H1 (cell line): ENCODE results near the gene CACNG3. TPM values are rescaled to one million over a fixed set of nuclear protein-coding genes. Genes with fewer than 3 reads are reported as not detected.

Experiments used
- FOSL1 ChIP-seq: IDR thresholded peaks from 2 replicates; pipeline ENCODE4 v1.6.1; 2011; ENCODE audit warnings: mild to moderate bottlenecking, low read depth, low read length, moderate library complexity; ENCODE audit not compliant: insufficient read depth
- HDAC2 ChIP-seq, 2 experiments: fragments of 300-600 bp in 1 of 2; sonication (generic) in 1 of 2; IDR thresholded peaks; 2 replicates each; pipeline ENCODE4 v1.6.1; 2011 to 2012; ENCODE audit warnings: low read depth in 2 of 2, low read length in 2 of 2, mild to moderate bottlenecking in 2 of 2, moderate library complexity in 2 of 2, borderline replicate concordance in 1 of 2, inconsistent platforms in 1 of 2
- HDAC6 ChIP-seq: IDR thresholded peaks from one replicate; pipeline ENCODE4 v1.7.1; 2012; ENCODE audit warnings: low read depth, mild to moderate bottlenecking, inconsistent platforms, low read length, moderate library complexity
- JUN ChIP-seq: IDR thresholded peaks from 2 replicates; pipeline ENCODE4 v1.6.1; 2011; ENCODE audit warnings: low read depth, mild to moderate bottlenecking, improper control_type of control experiment, low read length
- MAFK ChIP-seq: IDR thresholded peaks from 2 replicates; pipeline ENCODE4 v1.6.1; 2012; ENCODE audit warnings: low read depth, mild to moderate bottlenecking, improper control_type of control experiment, low read length
- POLR2AphosphoS5 ChIP-seq: IDR thresholded peaks from 2 replicates; pipeline ENCODE4 v1.6.1; 2011; ENCODE audit warnings: low read depth, low read length
- POU5F1 ChIP-seq: IDR thresholded peaks from 2 replicates; pipeline ENCODE4 v1.6.1; 2011; ENCODE audit warnings: low read depth, mild to moderate bottlenecking, low read length, moderate library complexity
- SIX5 ChIP-seq: IDR thresholded peaks from 2 replicates; pipeline ENCODE4 v1.6.1; 2011; ENCODE audit warnings: mild to moderate bottlenecking, low read depth, low read length
- SP4 ChIP-seq: IDR thresholded peaks from 2 replicates; pipeline ENCODE4 v1.6.1; 2012; ENCODE audit warnings: low read length, inconsistent platforms
- TAF7 ChIP-seq: optimal IDR thresholded peaks from 2 replicates; pipeline ENCODE3; 2011; ENCODE audit warnings: low read depth, mild to moderate bottlenecking, inconsistent platforms, low read length, moderate library complexity, borderline replicate concordance
- polyA plus RNA-seq, 7 experiments: library from polyadenylated mRNA; depleted of rRNA in 3 of 7; stranded (reverse) in 5 of 7; unstranded in 2 of 7; fragments of >200 nt in 5 of 7; fragments of 200-250 nt in 2 of 7; gene quantifications; 1 replicate in 5 of 7; 2 replicates in 1 of 7; 4 replicates in 1 of 7; pipeline versions ENCODE4 v1.2.1 to v1.2.3, GENCODE V29; 2011 to 2013; ENCODE audit warnings: missing spikeins in 2 of 7, mixed read lengths in 2 of 7
- total RNA-seq: library from RNA; stranded (reverse); fragmentation: NEBNext Ultra II Directional; extraction: Animal tissue kit (Norgen Biotek cat#: 25700); gene quantifications from 2 replicates; pipeline ENCODE4 v1.2.1, GENCODE V29; 2021
- TF ChIP-seq, protein P1 (sequence below): fragments of 300-600 bp; sonication (generic); IDR thresholded peaks from 2 replicates; pipeline ENCODE4 v1.7.1; 2012; ENCODE audit warnings: low read length, moderate library complexity, mild to moderate bottlenecking, inconsistent platforms; ENCODE audit not compliant: insufficient replicate concordance
- TF ChIP-seq, protein P2 (sequence below): IDR thresholded peaks from 2 replicates; pipeline ENCODE4 v1.6.1; 2011; ENCODE audit warnings: low read depth, mild to moderate bottlenecking, low read length; ENCODE audit not compliant: insufficient read depth

Gene CACNG3
- total and polyA plus RNA-seq, 2 of the 8 experiments (the other 6 are each of a cell fraction or from before 2014, with no cell fraction given), result 0.12 TPM; not detected in 1

DNA sequence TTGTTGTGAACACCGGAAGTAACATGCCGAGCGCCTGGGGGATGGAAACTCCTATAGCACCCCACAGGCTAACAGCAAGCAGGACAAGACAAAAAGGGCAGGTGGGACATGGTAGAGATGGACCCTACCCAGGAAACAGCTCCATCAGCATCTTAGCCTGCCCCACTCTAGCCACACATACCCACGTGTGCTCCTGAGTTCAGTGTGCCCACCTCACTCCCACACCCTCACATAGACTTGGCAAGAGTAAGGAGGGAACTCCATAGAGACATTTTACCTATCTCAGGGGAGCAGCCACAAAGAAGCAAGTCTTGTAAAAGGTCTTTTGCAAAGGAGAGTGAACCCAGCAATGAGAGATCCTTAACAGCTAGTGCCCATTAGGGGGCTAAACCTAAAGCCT, 37.8 kb upstream of the CACNG3 start (continued):
- TF ChIP-seq, protein P1, sequence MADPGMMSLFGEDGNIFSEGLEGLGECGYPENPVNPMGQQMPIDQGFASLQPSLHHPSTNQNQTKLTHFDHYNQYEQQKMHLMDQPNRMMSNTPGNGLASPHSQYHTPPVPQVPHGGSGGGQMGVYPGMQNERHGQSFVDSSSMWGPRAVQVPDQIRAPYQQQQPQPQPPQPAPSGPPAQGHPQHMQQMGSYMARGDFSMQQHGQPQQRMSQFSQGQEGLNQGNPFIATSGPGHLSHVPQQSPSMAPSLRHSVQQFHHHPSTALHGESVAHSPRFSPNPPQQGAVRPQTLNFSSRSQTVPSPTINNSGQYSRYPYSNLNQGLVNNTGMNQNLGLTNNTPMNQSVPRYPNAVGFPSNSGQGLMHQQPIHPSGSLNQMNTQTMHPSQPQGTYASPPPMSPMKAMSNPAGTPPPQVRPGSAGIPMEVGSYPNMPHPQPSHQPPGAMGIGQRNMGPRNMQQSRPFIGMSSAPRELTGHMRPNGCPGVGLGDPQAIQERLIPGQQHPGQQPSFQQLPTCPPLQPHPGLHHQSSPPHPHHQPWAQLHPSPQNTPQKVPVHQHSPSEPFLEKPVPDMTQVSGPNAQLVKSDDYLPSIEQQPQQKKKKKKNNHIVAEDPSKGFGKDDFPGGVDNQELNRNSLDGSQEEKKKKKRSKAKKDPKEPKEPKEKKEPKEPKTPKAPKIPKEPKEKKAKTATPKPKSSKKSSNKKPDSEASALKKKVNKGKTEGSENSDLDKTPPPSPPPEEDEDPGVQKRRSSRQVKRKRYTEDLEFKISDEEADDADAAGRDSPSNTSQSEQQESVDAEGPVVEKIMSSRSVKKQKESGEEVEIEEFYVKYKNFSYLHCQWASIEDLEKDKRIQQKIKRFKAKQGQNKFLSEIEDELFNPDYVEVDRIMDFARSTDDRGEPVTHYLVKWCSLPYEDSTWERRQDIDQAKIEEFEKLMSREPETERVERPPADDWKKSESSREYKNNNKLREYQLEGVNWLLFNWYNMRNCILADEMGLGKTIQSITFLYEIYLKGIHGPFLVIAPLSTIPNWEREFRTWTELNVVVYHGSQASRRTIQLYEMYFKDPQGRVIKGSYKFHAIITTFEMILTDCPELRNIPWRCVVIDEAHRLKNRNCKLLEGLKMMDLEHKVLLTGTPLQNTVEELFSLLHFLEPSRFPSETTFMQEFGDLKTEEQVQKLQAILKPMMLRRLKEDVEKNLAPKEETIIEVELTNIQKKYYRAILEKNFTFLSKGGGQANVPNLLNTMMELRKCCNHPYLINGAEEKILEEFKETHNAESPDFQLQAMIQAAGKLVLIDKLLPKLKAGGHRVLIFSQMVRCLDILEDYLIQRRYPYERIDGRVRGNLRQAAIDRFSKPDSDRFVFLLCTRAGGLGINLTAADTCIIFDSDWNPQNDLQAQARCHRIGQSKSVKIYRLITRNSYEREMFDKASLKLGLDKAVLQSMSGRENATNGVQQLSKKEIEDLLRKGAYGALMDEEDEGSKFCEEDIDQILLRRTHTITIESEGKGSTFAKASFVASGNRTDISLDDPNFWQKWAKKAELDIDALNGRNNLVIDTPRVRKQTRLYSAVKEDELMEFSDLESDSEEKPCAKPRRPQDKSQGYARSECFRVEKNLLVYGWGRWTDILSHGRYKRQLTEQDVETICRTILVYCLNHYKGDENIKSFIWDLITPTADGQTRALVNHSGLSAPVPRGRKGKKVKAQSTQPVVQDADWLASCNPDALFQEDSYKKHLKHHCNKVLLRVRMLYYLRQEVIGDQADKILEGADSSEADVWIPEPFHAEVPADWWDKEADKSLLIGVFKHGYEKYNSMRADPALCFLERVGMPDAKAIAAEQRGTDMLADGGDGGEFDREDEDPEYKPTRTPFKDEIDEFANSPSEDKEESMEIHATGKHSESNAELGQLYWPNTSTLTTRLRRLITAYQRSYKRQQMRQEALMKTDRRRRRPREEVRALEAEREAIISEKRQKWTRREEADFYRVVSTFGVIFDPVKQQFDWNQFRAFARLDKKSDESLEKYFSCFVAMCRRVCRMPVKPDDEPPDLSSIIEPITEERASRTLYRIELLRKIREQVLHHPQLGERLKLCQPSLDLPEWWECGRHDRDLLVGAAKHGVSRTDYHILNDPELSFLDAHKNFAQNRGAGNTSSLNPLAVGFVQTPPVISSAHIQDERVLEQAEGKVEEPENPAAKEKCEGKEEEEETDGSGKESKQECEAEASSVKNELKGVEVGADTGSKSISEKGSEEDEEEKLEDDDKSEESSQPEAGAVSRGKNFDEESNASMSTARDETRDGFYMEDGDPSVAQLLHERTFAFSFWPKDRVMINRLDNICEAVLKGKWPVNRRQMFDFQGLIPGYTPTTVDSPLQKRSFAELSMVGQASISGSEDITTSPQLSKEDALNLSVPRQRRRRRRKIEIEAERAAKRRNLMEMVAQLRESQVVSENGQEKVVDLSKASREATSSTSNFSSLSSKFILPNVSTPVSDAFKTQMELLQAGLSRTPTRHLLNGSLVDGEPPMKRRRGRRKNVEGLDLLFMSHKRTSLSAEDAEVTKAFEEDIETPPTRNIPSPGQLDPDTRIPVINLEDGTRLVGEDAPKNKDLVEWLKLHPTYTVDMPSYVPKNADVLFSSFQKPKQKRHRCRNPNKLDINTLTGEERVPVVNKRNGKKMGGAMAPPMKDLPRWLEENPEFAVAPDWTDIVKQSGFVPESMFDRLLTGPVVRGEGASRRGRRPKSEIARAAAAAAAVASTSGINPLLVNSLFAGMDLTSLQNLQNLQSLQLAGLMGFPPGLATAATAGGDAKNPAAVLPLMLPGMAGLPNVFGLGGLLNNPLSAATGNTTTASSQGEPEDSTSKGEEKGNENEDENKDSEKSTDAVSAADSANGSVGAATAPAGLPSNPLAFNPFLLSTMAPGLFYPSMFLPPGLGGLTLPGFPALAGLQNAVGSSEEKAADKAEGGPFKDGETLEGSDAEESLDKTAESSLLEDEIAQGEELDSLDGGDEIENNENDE, result no peak
- TF ChIP-seq SP4 (no peak), JUN (no peak), TAF7 (no peak), HDAC6 (no peak), MAFK (no peak), FOSL1 (no peak), HDAC2 (IDR thresholded peaks at IDR 0.05; ENCODE audit: borderline replicate concordance in 1 of 2, low read depth in 2 of 2, low read length in 2 of 2) (no peak), POLR2AphosphoS5 (no peak), SIX5 (no peak), POU5F1 (no peak)
- TF ChIP-seq, protein P2, sequence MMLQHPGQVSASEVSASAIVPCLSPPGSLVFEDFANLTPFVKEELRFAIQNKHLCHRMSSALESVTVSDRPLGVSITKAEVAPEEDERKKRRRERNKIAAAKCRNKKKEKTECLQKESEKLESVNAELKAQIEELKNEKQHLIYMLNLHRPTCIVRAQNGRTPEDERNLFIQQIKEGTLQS, result no peak
